ENCODE measurements around the gene GRID1.
A peak's percentile ranks its signal among the peaks of the same experiment; 100 is the strongest.

GRID1 gene

GRCh38 chr10:85615556-85615955 lies 751.0 kb downstream of the GRID1 start:
- no peak for DNase-seq (ENCODE audit: low spot score)

- no peak for DNase-seq (ENCODE audit: low spot score)
Observed at GRCh38 chr10:85614981-85615380, 751.6 kb downstream of the GRID1 start.

- DNase-seq (ENCODE audit: low spot score) = no peak
Observed at GRCh38 chr10:85614566-85614965, 752.0 kb downstream of the GRID1 start.

- DNase-seq (ENCODE audit: low spot score) = no peak
Observed at GRCh38 chr10:85613391-85613790, 753.2 kb downstream of the GRID1 start.

GRCh38 chr10:85612833-85613232 lies 753.8 kb downstream of the GRID1 start:
- no peak for DNase-seq (ENCODE audit: low spot score)

GRCh38 chr10:85612378-85612775 lies 754.2 kb downstream of the GRID1 start:
- no peak for DNase-seq (ENCODE audit: low spot score)

GRCh38 chr10:85611746-85612377 lies 754.7 kb downstream of the GRID1 start:
- no peak for DNase-seq (ENCODE audit: low spot score)

- no peak for DNase-seq (ENCODE audit: low spot score)
Observed at GRCh38 chr10:85611093-85611740, 755.4 kb downstream of the GRID1 start.

- DNase-seq (ENCODE audit: low spot score) = no peak
Observed at GRCh38 chr10:85610381-85611092, 756.1 kb downstream of the GRID1 start.

GRCh38 chr10:85609509-85609908 lies 757.1 kb downstream of the GRID1 start:
- DNase-seq (ENCODE audit: low spot score) = no peak

- no peak for DNase-seq (ENCODE audit: low spot score)
Observed at GRCh38 chr10:85608706-85609105, 757.9 kb downstream of the GRID1 start.

GRCh38 chr10:85607043-85607695 lies 759.4 kb downstream of the GRID1 start:
- DNase-seq (ENCODE audit: low spot score) = no peak

- no peak for DNase-seq (ENCODE audit: low spot score)
Observed at GRCh38 chr10:85606401-85606800, 760.2 kb downstream of the GRID1 start.

- peak; percentile 34 for DNase-seq (ENCODE audit: low spot score)
Observed at GRCh38 chr10:85604884-85605283, 761.7 kb downstream of the GRID1 start.

GRCh38 chr10:85604136-85604725 lies 762.4 kb downstream of the GRID1 start:
- DNase-seq (ENCODE audit: low spot score) = peak; percentile 25

- DNase-seq (ENCODE audit: low spot score) = no peak
Observed at GRCh38 chr10:85603151-85603940, 763.2 kb downstream of the GRID1 start.

- DNase-seq (ENCODE audit: low spot score) = no peak
Observed at GRCh38 chr10:85602713-85603112, 763.9 kb downstream of the GRID1 start.

- DNase-seq (ENCODE audit: low spot score) = no peak
Observed at GRCh38 chr10:85602306-85602705, 764.3 kb downstream of the GRID1 start.

- DNase-seq (ENCODE audit: low spot score) = no peak
Observed at GRCh38 chr10:85601526-85601925, 765.1 kb downstream of the GRID1 start.

GRCh38 chr10:85600744-85601081 lies 765.9 kb downstream of the GRID1 start:
- DNase-seq (ENCODE audit: low spot score) = no peak

GRCh38 chr10:85600026-85600743 lies 766.4 kb downstream of the GRID1 start:
- no peak for DNase-seq (ENCODE audit: low spot score)
